ENCODE measurements around the gene ALG9.

- TF ChIP-seq CTCF (IDR thresholded peaks at IDR 0.05 in 2 of 3, conservative IDR thresholded peaks at IDR 0.05 in 1 of 3; ENCODE audit: borderline replicate concordance in 1 of 3, insufficient read depth in 1 of 3, low read depth in 2 of 3, low read length in 2 of 3) = no peak
- no peak for TF ChIP-seq ELF1 (IDR thresholded peaks at IDR 0.05; ENCODE audit: borderline replicate concordance, low read depth)
- TF ChIP-seq POLR2A (IDR thresholded peaks at IDR 0.05; ENCODE audit: borderline replicate concordance, extremely low read depth, insufficient read depth, insufficient read length) = no peak
Measured at GRCh38 chr11:111761036-111761435, 110.3 kb downstream of the ALG9 start.

Data from HCT116 (cell line).